HepG2 (cell line): Measurements from ENCODE around the gene MBD4. TPM values are rescaled to one million over a fixed set of nuclear protein-coding genes. Genes with fewer than 3 reads are reported as not detected.
A peak's percentile ranks its signal among the peaks of the same experiment; 100 is the strongest.

Source experiments
- ATM ChIP-seq: fragments of 450-650 bp; IDR thresholded peaks from 2 replicates; pipeline ENCODE4 v1.7.1; 2017; ENCODE audit warnings: mild to moderate bottlenecking, borderline replicate concordance
- DNMT3B ChIP-seq: conservative IDR thresholded peaks from 2 replicates; pipeline ENCODE4 v1.6.1; 2016; ENCODE audit warnings: missing biosample characterization, control low read depth
- E2F2 ChIP-seq: sonication (generic); formaldehyde crosslinking; IDR thresholded peaks from 2 replicates; pipeline ENCODE4 v1.4.0; 2020; ENCODE audit warnings: missing genetic modification reagents, borderline replicate concordance
- FOXA3 ChIP-seq: IDR thresholded peaks from 2 replicates; pipeline ENCODE4 v1.6.1; 2016; ENCODE audit warnings: missing genetic modification reagents, missing compliant biosample characterization
- KDM2A ChIP-seq: sonication (generic); formaldehyde crosslinking; IDR thresholded peaks from 2 replicates; pipeline ENCODE4 v1.4.0; 2020; ENCODE audit warnings: low read depth, missing genetic modification reagents, borderline replicate concordance
- LCORL ChIP-seq, 2 experiments: fragments of 450-650 bp in 1 of 2; sonication (generic) in 1 of 2; formaldehyde crosslinking in 1 of 2; IDR thresholded peaks; 2 replicates each; pipeline versions ENCODE4 v1.5.0 to v1.6.1; 2017 to 2020; ENCODE audit warnings: antibody characterized with exemption in 1 of 2, missing genetic modification reagents in 1 of 2
- MED1 ChIP-seq: sonication (generic); formaldehyde crosslinking; IDR thresholded peaks from 2 replicates; pipeline ENCODE4 v1.4.0; 2020; ENCODE audit warnings: missing genetic modification reagents
- NRL ChIP-seq: sonication (generic); formaldehyde crosslinking; IDR thresholded peaks from 2 replicates; pipeline ENCODE4 v1.5.0; 2020; ENCODE audit warnings: missing genetic modification reagents, mild to moderate bottlenecking, moderate library complexity, borderline replicate concordance
- RELA ChIP-seq: sonication (generic); formaldehyde crosslinking; IDR thresholded peaks from 2 replicates; pipeline ENCODE4 v1.4.0; 2020; ENCODE audit warnings: missing genetic modification reagents
- SMAD9 ChIP-seq: sonication (generic); formaldehyde crosslinking; IDR thresholded peaks from 2 replicates; pipeline ENCODE4 v1.5.1; 2020; ENCODE audit warnings: mild to moderate bottlenecking, missing genetic modification reagents
- SOX5 ChIP-seq: IDR thresholded peaks from 2 replicates; pipeline ENCODE4 v1.6.1; 2016; ENCODE audit warnings: borderline replicate concordance
- ZNF205 ChIP-seq: IDR thresholded peaks from 2 replicates; pipeline ENCODE4 v1.6.1; 2018; ENCODE audit warnings: missing biosample characterization, missing genetic modification reagents
- ZNF382 ChIP-seq: sonication (generic); formaldehyde crosslinking; IDR thresholded peaks from 2 replicates; pipeline ENCODE4 v1.5.0; 2020; ENCODE audit warnings: missing genetic modification reagents, mild to moderate bottlenecking, borderline replicate concordance
- ZNF512B ChIP-seq: sonication (generic); formaldehyde crosslinking; IDR thresholded peaks from 2 replicates; pipeline ENCODE4 v1.5.1; 2020; ENCODE audit warnings: missing genetic modification reagents, mild to moderate bottlenecking, borderline replicate concordance
- ZNF639 ChIP-seq: conservative IDR thresholded peaks from 2 replicates; pipeline ENCODE4 v1.6.1; 2018; ENCODE audit warnings: missing genetic modification reagents
- ZNF788 ChIP-seq: sonication (generic); formaldehyde crosslinking; IDR thresholded peaks from 2 replicates; pipeline ENCODE4 v1.5.0; 2020; ENCODE audit warnings: mild to moderate bottlenecking, missing genetic modification reagents, borderline replicate concordance
- ZNF841 ChIP-seq: sonication (generic); formaldehyde crosslinking; IDR thresholded peaks from 2 replicates; pipeline ENCODE4 v1.8.1; 2023; ENCODE audit warnings: missing genetic modification reagents, borderline replicate concordance
- polyA plus RNA-seq, 8 experiments: library from polyadenylated mRNA; depleted of rRNA in 3 of 8; stranded (reverse) in 7 of 8; unstranded in 1 of 8; fragments of >200 nt; fragmentation: Illumina TruSeq in 4 of 8; extraction: Trizol in 4 of 8; gene quantifications; 2 replicates each; pipeline versions ENCODE4 v1.2.1 to v1.2.3, GENCODE V29; 2011 to 2016; ENCODE audit warnings: low read depth in 4 of 8, missing spikeins in 1 of 8, mixed read lengths in 1 of 8; ENCODE audit not compliant: insufficient read depth in 1 of 8
- total RNA-seq, 5 experiments: library from RNA; depleted of rRNA; stranded (reverse); fragments of >200 nt; fragmentation: Illumina TruSeq; extraction: Trizol; gene quantifications; 2 replicates each; pipeline ENCODE4 v1.2.3, GENCODE V29; 2016; ENCODE audit warnings: low read depth in 1 of 5

The MBD4 gene
- total and polyA plus RNA-seq, 2 of the 13 experiments (the other 11 are each of a cell fraction or from before 2014, with no cell fraction given) = 14.9 to 25.3 TPM

- no peak for TF ChIP-seq ZNF841 (CRISPR knock-in tag)
- no peak for TF ChIP-seq NRL
- TF ChIP-seq ATM = no peak
- no peak for TF ChIP-seq ZNF639 (CRISPR knock-in tag)
- TF ChIP-seq LCORL (IDR thresholded peaks at IDR 0.05) = no peak
- TF ChIP-seq LCORL (CRISPR knock-in tag; IDR thresholded peaks at IDR 0.05) = peak; percentile 89
- no peak for TF ChIP-seq E2F2
- no peak for TF ChIP-seq ZNF382 (CRISPR knock-in tag)
- TF ChIP-seq MED1 (CRISPR knock-in tag) = 0 out of 2 replicates have a peak, but pooled peaks have one; percentile 23
- TF ChIP-seq ZNF512B (CRISPR knock-in tag) = no peak
- TF ChIP-seq ZNF788 (CRISPR knock-in tag) = no peak
- TF ChIP-seq FOXA3 (CRISPR knock-in tag) = 0 out of 2 replicates have a peak, but pooled peaks have one; percentile 7
- no peak for TF ChIP-seq KDM2A (CRISPR knock-in tag)
- no peak for TF ChIP-seq SMAD9 (CRISPR knock-in tag)
- no peak for TF ChIP-seq ZNF205
- no peak for TF ChIP-seq DNMT3B (CRISPR knock-in tag)
- no peak for TF ChIP-seq RELA (CRISPR knock-in tag)
- TF ChIP-seq SOX5 (CRISPR knock-in tag) = 0 out of 2 replicates have a peak, but pooled peaks have one; percentile 13
These were observed 21.4 kb downstream of the MBD4 start (continued) for GRCh38 chr3:129418041-129418973.
